Smooth muscle cell of the brain vasculature (primary cell): ENCODE results near the gene MAN1B1.
"Not testable (repeated sequence)": the region's sequence is repeated elsewhere in the genome, so short reads cannot be mapped to it uniquely, and the experiment has no call there.

ENCODE experiments used
- DNase-seq: peaks from one replicate; pipeline ENCODE4 v3.0.0-alpha.2; 2012; ENCODE audit warnings: low read depth, low spot score

The MAN1B1 gene

GRCh38 chr9:137052998-137053943 lies 33.5 kb upstream of the MAN1B1 start:
- DNase-seq, result no peak

DNA sequence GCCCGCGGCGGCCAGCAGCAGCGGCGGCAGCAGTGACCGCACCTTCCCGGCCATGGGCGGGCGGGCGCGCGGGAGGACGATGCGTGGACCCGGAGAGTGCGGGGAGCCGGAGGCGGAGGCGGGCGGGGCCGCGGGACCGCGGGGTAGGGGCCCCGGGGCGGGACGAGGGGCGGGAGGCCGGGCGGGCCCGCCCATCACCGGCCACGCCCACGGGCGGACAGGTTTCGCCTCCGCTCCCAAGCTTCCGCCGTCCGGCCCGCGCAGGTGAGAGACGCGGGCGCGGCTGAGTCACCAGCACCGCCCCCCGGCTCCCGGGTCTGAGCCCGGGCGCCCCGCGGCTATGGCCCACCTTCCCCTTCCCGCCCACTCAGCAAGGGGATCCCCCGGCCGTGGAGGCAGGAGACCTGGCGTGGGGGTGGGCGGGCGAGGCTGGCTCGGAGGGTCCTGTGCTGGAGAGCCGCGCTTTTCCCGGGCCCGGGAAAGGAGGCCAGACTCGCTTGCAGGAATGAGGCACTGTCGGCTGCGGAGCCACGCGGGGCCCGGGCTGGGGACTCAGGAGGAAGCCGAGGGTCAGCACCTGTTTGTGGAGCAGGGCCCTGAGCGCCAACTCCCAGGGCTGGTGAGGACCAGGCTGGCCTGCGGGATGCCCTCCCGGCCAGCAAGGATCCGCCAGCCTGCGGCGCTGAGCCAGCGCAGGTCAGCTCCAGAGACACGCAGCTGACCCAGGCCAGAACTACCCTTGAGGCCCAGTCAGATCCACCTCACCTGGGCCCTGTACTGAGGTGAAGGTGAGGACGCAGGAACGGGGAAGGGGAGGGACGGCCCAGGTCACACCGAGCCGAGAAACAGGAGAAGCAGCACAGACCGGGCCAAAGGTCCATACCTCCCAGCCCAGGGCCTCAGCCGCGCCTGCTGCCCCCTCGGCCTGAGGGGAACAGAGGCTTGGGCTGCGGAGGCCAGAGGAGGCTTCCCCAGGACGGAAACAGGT lies 32.5 kb upstream of the MAN1B1 start, which contains the start of gene ENTPD2:
ENTPD2 (minus strand) TSS at position 118 of the 988 bp plus-strand sequence; CDS start at position 54, 64 bp downstream.
- no peak for DNase-seq

- no peak for DNase-seq
Measured at GRCh38 chr9:137054932-137055384, 31.8 kb upstream of the MAN1B1 start.

DNA sequence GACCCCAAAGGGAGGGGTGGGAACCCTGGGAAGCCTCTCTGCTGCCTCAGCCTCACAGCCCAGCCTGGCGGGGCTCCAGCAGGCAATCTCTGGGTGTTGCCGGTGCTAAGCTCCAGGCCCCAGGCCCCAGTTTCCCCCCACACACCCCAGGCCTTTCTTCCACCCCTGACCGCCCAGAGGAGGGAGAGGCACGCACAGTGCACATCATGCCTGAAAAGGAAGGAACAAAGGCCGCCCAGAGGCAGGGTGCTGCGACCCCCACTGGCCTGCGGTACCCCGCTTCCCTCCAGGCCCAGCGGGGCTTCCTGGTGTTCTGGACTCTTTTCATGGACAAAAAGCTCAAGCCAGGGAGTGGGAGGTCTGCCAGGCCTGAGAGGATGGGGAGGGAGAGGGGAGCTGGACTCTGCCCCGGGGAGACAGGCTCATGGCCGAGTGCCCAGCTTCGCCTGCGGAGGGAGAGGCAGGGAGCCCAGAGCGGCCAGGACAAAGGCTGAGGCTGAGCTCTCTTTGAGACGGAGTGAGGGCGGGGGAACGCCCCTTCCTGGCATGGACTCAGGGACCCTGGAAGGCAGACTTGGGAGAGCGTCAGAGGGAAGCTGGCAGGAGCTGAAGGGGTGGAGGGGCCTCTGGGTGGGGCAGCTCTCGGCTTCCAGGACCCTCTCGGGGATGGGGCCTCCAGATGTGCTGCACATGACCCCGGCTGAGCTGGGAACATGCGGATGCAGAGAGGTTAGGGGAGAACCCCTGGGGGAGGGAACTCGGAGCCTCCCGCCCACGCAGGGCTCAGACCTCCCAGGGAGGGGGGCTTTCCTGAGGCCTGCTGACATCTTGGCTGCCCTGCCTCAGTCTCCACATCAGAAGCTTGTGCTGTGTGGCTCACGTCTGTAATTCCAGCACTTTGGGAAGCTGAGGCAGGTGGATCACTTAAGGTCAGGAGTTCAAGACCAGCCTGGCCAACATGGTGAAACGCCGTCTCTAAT lies 31.1 kb upstream of the MAN1B1 start:
- peak; percentile 60 for DNase-seq

DNA sequence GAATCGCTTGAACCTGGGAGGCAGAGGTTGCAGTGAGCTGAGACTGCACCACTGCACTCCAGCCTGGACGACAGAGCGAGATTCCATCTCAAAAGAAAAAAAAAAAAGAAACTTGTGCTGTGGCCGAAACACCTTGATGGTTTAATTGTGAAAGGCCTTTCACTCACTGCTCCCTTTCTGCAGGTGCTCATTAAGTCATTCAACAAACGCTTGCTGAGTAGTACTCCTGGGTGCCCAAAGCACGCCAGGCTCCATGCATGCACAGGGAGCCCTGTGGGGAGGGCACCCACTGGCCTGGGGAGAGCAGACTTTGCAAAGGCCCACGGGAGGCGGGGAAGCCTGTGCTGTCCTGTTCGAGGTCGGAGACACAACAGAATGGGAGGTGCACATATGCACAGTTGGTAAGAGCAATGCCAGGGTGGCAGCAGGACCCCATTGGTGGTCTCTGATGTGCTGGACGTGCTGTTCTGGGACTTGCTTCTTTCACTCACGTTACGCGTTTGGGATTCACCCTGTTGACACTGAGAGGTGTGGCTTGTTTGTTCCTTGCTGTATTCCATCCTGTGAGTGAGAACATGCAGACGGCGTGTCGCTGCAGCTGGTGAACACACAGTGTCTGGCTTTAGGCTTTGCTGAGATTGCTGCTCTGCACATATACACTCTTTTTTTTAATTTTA lies 29.9 kb upstream of the MAN1B1 start:
- no peak for DNase-seq

DNA sequence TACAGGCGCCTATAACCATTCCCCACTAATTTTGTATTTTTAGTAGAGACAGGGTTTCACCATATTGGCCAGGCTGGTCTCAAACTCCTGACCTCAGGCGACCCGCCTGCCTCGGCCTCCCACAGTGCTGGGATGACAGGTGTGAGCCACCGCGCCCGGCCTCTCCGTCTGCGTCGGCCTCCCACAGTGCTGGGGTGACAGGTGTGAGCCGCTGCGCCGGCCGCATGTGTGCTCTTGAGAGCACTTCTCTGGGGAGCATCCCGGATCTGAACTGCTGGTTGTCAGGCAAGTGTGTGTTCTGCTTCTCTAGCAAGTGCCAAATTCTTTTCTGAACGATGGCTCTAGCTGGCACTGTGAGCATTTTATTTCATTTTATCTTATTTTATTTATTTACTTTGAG lies 29.2 kb upstream of the MAN1B1 start:
- no peak for DNase-seq

GRCh38 chr9:137058521-137059234 lies 28.1 kb upstream of the MAN1B1 start:
- DNase-seq, result no peak

DNA sequence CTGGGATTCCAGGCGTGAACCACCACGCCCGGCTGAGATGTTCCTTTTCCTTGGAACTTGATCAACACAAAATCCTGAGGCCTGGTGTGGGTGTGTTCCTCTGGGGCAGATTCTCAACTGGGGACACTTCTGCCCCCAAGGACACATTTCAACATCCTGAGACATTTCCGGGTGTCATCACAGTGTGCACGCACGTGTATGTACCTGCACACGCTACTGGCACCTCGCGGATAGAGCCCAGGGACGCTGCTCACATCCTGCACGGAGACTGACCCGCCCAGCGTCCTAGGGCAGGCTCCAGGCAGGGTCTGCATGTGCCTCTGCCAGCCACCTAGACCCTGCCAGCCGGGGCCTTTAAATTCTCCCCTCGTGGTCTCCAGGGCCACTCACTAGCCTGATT lies 24.4 kb upstream of the MAN1B1 start:
- DNase-seq, result no peak

DNA sequence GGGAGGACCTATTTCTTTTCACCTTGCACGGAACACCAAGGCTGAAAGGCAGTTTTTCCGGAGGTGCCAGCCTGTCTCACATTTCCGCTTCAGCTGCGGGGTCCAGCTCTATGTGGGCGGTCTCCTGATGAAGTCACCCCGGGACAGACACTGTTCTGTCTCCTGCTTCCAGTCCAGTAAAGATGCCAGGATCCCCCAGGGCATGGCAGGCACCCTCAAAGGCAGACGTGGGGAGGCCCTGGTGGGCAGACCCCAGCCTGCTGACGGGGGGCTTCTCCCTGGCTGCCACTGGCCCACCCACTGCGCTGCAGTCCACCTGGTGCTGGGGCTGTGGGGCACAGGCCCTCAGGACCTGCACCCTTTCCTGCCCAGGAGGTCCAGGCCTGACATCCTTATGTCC lies 24.0 kb upstream of the MAN1B1 start:
- DNase-seq, result not testable (repeated sequence)

DNA sequence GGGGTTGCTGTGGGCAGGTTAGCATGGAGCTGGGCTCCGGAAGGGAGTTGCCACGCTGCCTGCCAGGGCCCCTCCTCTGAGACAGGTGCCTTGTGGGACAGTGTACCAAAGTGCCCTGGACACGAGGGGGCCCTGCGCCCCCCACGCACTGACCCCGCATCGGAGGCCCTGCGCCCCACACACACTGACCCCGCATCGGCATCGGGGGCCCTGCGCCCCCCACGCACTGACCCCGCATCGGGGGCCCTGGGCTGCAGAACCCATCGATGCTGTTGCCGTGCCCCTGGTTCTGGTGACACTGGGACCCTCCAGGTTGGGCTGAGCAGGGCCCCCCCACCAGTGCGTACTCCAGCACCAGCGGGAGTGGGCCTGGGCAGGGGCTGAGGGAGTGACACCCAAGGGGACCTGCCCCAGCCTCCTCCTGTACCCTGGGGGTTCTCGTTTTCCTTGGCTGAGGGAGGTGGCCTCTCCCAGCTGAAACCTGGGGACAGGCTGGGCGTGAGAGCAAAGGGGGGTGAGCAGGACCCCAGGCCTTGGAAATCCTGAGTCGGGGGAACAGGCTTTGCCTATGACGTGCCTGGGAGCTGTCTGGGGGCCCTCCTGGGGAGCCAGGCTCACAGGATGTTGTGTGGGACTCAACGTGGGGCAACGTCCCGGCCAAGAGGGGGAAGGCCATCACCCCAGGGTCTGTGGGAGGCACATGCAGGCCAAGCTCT lies 23.3 kb upstream of the MAN1B1 start:
- no peak for DNase-seq

GRCh38 chr9:137064027-137064879 lies 22.5 kb upstream of the MAN1B1 start:
- no peak for DNase-seq

DNA sequence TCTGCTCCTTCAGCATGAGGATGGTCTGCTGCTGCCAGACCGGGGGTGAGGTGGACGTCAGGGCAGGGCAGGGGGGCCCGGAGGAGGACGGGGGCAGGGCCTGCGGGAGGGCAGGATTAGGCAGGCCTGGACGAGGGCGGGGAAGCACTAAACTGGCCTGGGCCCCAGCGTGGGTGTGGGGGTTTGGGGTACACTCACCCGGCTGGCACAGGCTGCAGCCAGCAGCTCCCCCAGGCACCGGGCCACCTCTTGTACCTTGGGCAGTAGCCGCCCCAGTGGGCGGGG lies 22.0 kb upstream of the MAN1B1 start:
- no peak for DNase-seq

GRCh38 chr9:137065336-137065967 lies 21.3 kb upstream of the MAN1B1 start:
- DNase-seq, result no peak

- no peak for DNase-seq
Measured at GRCh38 chr9:137066096-137066861, 20.5 kb upstream of the MAN1B1 start.

DNA sequence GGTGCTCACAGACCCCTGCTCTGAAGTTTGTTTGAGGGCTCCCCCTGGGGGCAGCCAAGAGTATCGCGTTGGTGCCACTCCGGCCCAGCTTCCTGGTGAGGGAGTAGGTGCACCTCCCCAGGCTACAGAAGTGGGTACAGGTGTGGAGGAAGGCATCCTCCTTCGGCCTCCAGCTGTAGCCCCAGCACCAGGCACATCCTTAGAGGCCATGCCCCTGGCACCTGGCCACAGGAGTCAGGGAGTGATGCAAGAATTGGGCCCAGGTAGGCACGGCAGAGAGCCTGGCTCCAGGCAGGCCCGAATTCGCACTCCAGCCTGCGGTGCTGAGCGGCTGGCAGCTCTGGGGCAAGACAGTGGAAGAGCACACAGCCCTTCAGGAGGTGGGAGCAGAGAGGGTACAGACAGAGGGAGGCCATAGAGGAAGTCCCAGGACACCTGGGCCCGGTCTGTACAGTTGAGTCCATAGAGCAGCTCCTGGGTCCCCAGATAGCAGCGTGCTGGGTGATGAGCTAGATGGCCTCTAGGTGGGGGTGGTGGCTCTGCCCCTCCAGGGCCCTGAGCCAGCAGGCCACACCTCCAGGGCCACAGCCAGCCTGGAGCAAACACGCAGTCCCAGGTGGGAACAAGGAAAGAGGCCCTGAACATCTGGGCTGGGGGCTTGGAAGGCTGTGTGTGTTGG lies 18.8 kb upstream of the MAN1B1 start:
- DNase-seq, result no peak
